KOPT-K1 (cell line): ENCODE data around the gene SORCS2.

Source experiments
- H3K27ac ChIP-seq: fragments of 200-600 bp; sonication (generic); 2 replicates; pipeline ENCODE4 v1.5.1; 2016; ENCODE audit warnings: antibody characterized with exemption, mild to moderate bottlenecking, low read depth, low read length; ENCODE audit not compliant: poor library complexity, severe bottlenecking
- H3K36me3 ChIP-seq: fragments of 200-600 bp; sonication (generic); 2 replicates; pipeline ENCODE4 v1.5.1; 2017; ENCODE audit warnings: antibody characterized with exemption, mild to moderate bottlenecking, low read length, moderate library complexity; ENCODE audit not compliant: insufficient read depth
- H3K9me3 ChIP-seq: fragments of 200-600 bp; sonication (generic); 2 replicates; pipeline ENCODE4 v1.5.1; 2017; ENCODE audit warnings: antibody characterized with exemption, low read length, mild to moderate bottlenecking; ENCODE audit not compliant: insufficient read depth, poor library complexity, severe bottlenecking

SORCS2 gene

DNA sequence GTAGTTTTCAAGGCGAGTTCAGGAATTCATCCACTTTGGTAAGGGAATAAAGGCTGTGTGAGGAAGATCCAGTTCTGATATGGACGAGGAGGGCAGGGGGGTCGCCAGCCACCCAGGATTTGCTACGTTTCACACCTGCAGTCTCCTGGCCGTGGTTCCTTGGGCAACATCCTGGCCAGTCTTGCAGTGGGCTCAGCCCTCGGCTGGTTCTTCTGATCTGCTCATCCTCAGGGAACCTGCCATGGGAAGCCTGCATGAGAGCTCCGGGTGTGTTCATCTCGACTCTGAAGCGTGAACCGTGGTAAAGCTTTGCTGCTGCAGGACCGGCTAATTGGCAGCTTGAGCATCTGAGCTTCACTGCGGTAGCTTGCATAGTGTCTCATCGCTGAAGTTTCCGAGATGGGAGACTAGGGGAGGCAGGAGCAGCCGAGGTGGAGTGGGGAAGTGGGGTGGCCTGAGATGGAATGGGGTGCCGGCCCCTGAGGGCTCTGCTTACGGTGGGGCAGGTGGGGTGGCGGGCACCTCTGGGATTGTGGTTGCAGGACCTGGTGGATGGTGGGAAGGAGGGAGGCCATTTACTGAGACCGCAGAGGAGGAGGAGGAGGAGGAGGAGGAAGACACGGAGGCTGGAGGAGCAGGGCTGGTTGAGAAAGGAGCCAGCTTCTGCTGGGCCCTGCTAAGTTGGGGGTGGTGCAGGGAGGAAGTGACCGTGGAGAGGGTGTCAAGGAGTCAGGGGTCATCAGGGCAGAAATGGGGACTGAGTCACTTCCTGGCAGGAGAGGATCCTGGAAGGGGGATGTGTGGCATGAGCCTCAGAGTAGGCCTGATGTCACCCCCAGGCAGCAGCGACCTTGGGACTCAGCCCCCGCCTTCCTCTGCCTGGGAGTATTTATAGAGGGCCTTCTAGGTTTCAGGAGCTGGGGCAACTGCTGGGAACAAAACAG is 455.5 kb downstream of the SORCS2 start:
- Histone ChIP-seq H3K9me3 (no peaks in the 10 kb centered on the region), H3K36me3 (no peaks in the 10 kb centered on the region), H3K27ac (no peak overlapping the region)

DNA sequence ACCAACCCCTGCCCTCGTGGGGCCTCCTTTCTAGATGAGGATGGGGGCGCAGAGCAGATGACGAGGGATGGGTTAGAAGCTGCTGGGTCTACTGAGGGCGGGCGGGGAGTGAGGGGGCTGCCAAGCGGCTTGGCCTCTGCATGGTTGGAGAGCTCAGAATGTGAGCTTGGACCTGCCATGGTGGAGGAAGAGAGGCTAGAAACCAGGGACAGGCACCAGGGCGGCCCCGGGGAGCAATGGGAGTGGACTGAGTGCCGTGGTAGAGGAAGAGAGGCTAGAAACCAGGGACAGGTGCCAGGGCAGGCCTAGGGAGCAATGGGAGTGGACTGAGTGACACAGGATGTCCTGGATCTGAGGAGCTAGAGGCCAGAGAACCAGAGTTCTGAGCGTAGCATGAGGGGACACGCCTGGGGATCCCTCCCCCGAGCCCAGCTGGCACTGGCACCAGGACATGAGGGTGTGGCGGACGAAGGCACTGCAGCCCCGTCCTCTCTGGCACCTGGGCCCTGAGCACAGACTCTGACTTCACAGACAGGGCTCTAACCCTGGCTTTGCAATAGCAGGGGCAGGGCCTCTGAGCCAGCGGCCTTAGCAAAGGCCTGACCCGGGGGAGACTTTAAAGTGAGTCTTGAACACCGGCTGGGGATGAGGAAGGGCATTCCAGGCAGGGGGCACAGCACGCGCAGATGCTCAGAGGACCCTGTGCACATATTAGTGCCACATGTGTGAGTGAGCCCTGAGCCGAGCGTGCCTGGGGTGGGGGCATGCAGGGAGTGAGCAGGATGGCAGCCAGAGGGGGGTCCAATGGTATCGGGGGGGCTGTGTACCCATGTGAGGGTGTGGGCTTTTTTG is 456.4 kb downstream of the SORCS2 start:
- no peak overlapping the region for H3K27ac ChIP-seq
- H3K9me3 ChIP-seq, result no peaks in the 10 kb centered on the region
- H3K36me3 ChIP-seq, result no peaks in the 10 kb centered on the region

- no peak overlapping the region for H3K27ac ChIP-seq
- H3K9me3 ChIP-seq, result no peaks in the 10 kb centered on the region
- no peaks in the 10 kb centered on the region for H3K36me3 ChIP-seq
Observed at GRCh38 chr4:7649411-7649740, 457.0 kb downstream of the SORCS2 start.

DNA sequence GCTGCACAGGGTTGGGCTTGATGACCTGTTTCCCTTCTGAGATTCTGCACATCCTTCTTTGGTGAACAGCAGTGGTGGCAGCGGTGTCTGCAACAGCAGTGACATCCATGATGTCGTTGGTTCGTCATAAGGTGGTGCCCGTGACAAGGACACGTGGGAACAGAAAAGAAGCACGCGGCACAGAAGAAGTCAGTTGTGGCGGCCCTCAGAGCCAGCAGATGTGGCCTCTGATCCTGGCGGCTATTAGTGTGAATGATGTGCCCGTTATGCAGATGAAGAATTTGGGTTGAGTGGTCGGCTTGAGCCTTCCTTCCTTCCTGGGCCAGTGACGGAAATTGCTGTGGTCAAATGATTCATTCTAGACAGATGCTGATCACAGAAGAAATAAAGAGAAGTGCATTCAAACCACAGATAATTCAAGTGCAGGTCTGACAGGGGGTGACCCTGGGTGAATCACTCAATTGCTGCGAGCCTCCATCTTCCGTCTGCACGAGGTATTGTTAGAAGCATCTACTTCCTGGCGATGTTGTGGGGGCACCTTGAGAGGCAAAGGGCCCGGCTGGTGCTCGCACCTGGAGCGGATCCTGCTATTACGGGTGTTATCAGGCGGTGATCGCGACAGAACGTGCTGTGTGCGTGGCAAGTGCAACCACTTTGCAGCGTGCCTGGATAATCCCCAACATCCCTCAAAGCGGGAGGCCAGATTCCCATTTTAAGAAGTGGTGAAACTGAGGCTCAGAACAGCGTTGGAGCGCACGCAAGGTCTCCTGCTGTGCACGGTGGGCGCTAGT is 457.6 kb downstream of the SORCS2 start:
- Histone ChIP-seq H3K27ac (no peak overlapping the region), H3K36me3 (no peaks in the 10 kb centered on the region), H3K9me3 (no peaks in the 10 kb centered on the region)

GRCh38 chr4:7650606-7651385 is 458.5 kb downstream of the SORCS2 start:
- Histone ChIP-seq H3K9me3 (no peaks in the 10 kb centered on the region), H3K36me3 (no peaks in the 10 kb centered on the region), H3K27ac (no peak overlapping the region)

DNA sequence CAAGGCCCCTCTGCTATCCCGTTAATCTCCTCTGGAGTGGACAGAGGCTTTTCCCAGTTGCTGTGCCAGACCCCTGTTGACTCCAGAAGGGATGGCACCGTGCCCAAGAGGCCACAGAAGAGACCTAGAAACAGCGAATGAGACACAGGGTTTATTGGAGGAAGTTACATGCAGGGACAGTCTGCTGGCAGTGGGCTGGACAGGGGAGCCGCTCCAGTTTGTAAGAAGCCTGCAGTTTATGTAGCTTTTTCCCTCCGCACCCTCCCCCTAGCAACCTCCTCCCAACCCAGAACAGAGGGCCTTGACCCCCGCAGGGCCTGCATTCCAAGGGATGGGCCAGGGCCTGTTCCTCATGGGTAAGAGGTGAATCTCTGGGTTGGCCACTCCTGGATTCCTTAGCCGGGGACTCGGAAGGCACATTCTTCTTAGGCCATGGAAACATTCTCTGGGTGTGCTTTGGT is 459.2 kb downstream of the SORCS2 start:
- no peaks in the 10 kb centered on the region for H3K36me3 ChIP-seq

DNA sequence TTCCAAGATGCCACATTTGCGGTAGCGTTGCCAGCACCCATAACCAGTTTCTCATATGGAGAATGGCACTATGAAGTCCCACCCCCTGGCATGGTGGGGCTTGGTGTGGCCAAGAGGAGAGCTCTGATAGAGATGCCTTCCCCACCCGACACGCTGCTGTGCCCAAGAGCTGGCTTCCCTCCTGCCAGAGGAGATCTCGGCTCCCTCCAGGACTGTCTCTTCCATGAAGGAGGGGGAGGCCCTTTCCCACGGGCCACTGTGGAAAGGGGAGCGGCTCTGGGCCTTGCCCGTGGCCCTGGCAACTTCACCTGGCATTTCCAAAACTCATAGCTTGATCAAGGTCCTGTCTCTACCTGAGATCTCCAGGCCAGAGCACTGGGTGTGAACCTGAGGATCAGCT is 459.7 kb downstream of the SORCS2 start:
- Histone ChIP-seq H3K27ac (no peak overlapping the region), H3K9me3 (no peaks in the 10 kb centered on the region), H3K36me3 (no peaks in the 10 kb centered on the region)

More for the DNA sequence above, 459.2 kb downstream of the SORCS2 start:
- Histone ChIP-seq H3K27ac (no peak overlapping the region), H3K9me3 (no peaks in the 10 kb centered on the region)

- H3K36me3 ChIP-seq, result no peaks in the 10 kb centered on the region
- H3K9me3 ChIP-seq, result no peaks in the 10 kb centered on the region
Observed at GRCh38 chr4:7652451-7652881, 460.1 kb downstream of the SORCS2 start.

DNA sequence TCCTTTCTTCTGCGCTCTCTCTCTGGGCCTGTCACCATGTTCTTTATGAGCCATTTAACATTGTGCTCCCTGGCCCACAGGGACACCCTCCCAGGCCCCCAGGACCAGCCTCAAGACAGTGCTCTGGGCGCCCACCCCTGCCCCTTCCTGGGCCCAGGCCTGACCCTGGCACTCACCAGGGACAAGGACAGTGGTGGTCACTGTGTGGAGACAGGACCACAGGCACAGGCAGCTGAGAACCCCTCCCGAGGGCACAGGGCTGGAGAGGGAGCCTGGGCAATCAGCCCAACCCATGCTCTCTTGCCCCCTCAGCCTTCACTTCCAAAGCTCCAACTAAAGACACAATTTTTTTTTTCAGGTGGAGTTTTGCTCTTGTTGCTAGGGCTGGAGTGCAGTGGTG is 460.6 kb downstream of the SORCS2 start:
- Histone ChIP-seq H3K36me3 (no peaks in the 10 kb centered on the region), H3K9me3 (no peaks in the 10 kb centered on the region), H3K27ac (no peak overlapping the region)

More at GRCh38 chr4:7652451-7652881, 460.1 kb downstream of the SORCS2 start:
- no peak overlapping the region for H3K27ac ChIP-seq

- no peaks in the 10 kb centered on the region for H3K36me3 ChIP-seq
- H3K9me3 ChIP-seq, result no peaks in the 10 kb centered on the region
- H3K27ac ChIP-seq, result no peak overlapping the region
Observed at GRCh38 chr4:7653510-7654369, 461.4 kb downstream of the SORCS2 start.

DNA sequence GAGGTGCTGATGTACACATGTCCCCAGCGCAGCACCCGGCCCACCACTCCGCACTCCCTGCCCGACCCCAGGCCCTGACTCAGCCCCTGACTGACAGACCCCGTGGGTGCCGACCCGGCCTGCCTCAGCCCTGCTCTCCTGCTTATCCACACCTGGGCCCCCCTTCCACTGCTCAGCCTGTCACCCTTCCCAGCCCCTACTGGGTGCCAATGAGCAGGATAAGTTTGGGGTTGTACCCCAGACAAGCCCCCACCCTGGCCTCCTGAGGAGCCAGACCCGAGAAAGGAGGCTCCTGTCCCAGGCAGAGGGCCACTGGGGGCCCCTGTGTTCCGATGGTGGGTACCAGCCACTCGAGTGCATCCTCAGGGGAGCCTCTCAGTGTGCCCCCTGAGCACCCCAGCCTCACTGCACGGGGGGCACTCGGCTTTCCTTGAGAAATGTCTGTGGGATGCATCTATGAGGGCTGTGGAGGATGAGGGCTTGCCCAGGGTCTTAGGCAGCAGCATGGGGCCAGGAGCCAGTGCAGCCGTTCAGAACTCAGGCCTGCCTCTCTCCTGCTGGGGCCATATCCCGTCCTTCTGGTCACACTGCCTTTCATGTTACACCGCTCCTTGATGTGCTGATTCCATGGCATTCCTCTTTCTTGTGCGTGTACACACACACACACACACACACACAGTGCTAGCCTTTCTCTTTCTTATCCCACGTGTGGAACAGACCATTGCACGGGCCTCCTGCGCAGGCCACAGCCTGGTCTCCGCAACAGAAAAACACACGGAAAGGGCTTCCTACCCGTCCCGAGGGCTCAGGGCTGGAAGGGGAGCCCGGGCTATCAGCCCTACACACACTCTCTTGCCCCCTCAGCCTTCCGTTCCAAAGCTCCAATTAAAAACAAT is 462.5 kb downstream of the SORCS2 start:
- no peaks in the 10 kb centered on the region for H3K9me3 ChIP-seq
- H3K27ac ChIP-seq, result no peak overlapping the region
- H3K36me3 ChIP-seq, result no peaks in the 10 kb centered on the region

DNA sequence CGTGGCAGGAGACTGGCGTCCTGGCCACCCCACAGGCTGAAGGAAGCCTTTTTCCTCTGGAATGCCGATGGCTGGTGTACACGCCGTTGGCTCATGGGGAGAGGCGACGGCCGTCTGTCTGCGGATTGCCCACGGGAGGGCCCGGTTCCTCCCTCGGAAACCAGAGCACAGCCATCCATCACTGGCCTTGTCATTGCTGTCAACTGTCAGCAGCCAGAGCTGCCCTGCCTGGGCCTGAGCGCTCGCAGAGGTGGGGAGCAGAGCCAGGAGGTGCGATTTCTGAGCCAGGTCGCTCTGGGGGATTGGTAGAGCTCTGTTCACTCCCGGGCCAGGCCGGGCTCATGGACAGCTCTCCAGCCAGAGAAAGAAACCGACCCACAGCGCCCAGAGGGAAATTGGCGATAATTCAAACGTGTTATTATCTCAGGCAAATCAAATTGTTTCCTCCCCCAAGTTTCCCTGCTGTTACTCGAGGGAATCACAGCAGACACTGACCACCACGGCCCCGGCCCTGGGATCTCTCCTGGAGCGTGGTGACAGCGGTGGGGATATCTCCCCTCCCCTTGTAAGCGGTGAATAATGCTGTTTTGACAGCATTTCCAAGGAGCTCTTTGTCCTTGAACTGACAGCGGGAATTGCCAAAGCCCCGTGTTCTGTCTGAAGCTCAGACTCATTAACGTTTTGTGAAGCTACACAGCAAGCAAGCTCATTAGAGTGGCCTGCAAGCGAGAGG is 463.3 kb downstream of the SORCS2 start:
- H3K27ac ChIP-seq, result no peak overlapping the region
- H3K36me3 ChIP-seq, result no peaks in the 10 kb centered on the region
- no peaks in the 10 kb centered on the region for H3K9me3 ChIP-seq
